K562 (cell line): ENCODE data around the gene ADAMTS14. TPM values are rescaled to one million over a fixed set of nuclear protein-coding genes. Genes with fewer than 3 reads are reported as not detected.

ENCODE experiments used
- ATAC-seq: fragments of 200-7000 bp; cut with Tn5 transposase; 3 replicates; pipeline ENCODE4 v1.9.1; 2020; ENCODE audit warnings: moderate library complexity
- BruUV-seq: library from RNA; stranded (reverse); fragments of 400-500 nt; replicated peaks from 2 replicates; lab custom pipeline; 2021; lab: Mats Ljungman, UMichigan
- CTCF ChIA-PET: fragments of 300-600 bp; formaldehyde crosslinking; extraction: SDS; loops from one replicate; lab custom pipeline; 2021; ENCODE audit warnings: low intra/inter-chr PET ratio; lab: Yijun Ruan, JAX
- POLR2A ChIA-PET: fragments of 300-600, 350-650 bp; sonication (Branson Sonifier 250); formaldehyde crosslinking; extraction: SDS; loops from one replicate; lab custom pipeline; 2021; ENCODE audit warnings: antibody characterized with exemption, inconsistent platforms; lab: Yijun Ruan, JAX
- DNase-seq, 4 experiments: peaks; one replicate each; pipeline versions ENCODE4 v3.0.0 to v3.0.0-alpha.2; 2011 to 2018; ENCODE audit warnings: low spot score in 3 of 4, mixed read lengths in 3 of 4; ENCODE audit errors: extremely low read depth in 1 of 4
- FAIRE-seq: peaks from 2 replicates; lab custom pipeline; 2011; peaks lifted over from hg19 to GRCh38; lab: Jason Lieb, UNC
- H2AFZ ChIP-seq: 2 replicates; pipeline ENCODE4 v1.6.0; 2011; ENCODE audit warnings: low read depth, low read length, control low read depth, inconsistent platforms
- H3K27ac ChIP-seq: fragments of 200-600 bp; 3 replicates; pipeline ENCODE4 v1.8.0; 2011; ENCODE audit warnings: low read depth, mild to moderate bottlenecking, control low read depth, inconsistent platforms, low read length, moderate library complexity, mixed read lengths; ENCODE audit errors: extremely low read depth
- H3K27me3 ChIP-seq, 2 experiments: fragments of 300-600 bp in 1 of 2; 2 replicates in 1 of 2; 3 replicates in 1 of 2; pipeline versions ENCODE4 v1.6.0 to v1.8.0; 2011; ENCODE audit warnings: inconsistent platforms in 2 of 2, low read length in 2 of 2, mild to moderate bottlenecking in 1 of 2, mixed read lengths in 1 of 2, moderate library complexity in 1 of 2; ENCODE audit not compliant: control insufficient read depth in 2 of 2, insufficient read depth in 2 of 2
- H3K36me3 ChIP-seq: fragments of 300-600 bp; 3 replicates; pipeline ENCODE4 v1.8.0; 2011; ENCODE audit warnings: mild to moderate bottlenecking, low read length, inconsistent platforms; ENCODE audit not compliant: control insufficient read depth, insufficient read depth
- H3K4me1 ChIP-seq, 2 experiments: fragments of 200-600 bp in 1 of 2; replicated peaks in 1 of 2; 2 replicates in 1 of 2; 3 replicates in 1 of 2; pipeline versions ENCODE4 v1.5.1 to v1.8.0; 2011; ENCODE audit warnings: inconsistent platforms in 2 of 2, low read length in 2 of 2, mild to moderate bottlenecking in 1 of 2, mixed read lengths in 1 of 2, moderate library complexity in 1 of 2; ENCODE audit not compliant: control insufficient read depth in 2 of 2, insufficient read depth in 2 of 2
- H3K4me2 ChIP-seq: 2 replicates; pipeline ENCODE4 v1.6.1; 2011; ENCODE audit warnings: low read length, control low read depth, inconsistent platforms, mixed read lengths; ENCODE audit not compliant: insufficient read depth
- H3K4me3 ChIP-seq: fragments of 200-600 bp; sonication (generic), shearing (Covaris generic); 2 replicates; pipeline ENCODE4 v1.5.1; 2016; ENCODE audit warnings: control low read depth, inconsistent platforms
- H3K79me2 ChIP-seq: fragments of 200-600 bp; 3 replicates; pipeline ENCODE4 v1.8.0; 2011; ENCODE audit warnings: low read length, inconsistent platforms; ENCODE audit not compliant: control insufficient read depth, insufficient read depth
- H3K9ac ChIP-seq, 2 experiments: 2 replicates each; pipeline versions ENCODE4 v1.6.0 to v1.6.1; 2011; ENCODE audit warnings: low read depth in 2 of 2, low read length in 2 of 2, control low read depth in 1 of 2, inconsistent platforms in 1 of 2, mild to moderate bottlenecking in 1 of 2, mixed read lengths in 1 of 2; ENCODE audit not compliant: insufficient read depth in 1 of 2
- H3K9me1 ChIP-seq: one replicate; pipeline ENCODE4 v1.6.0; 2011; ENCODE audit warnings: inconsistent platforms, mild to moderate bottlenecking, low read length, moderate library complexity; ENCODE audit not compliant: control insufficient read depth, insufficient read depth
- H3K9me3 ChIP-seq: replicated peaks from 2 replicates; pipeline ENCODE4 v1.5.1; 2011; ENCODE audit warnings: low read depth, low read length, inconsistent platforms; ENCODE audit not compliant: control insufficient read depth, insufficient read depth
- H4K20me1 ChIP-seq: replicated peaks from 2 replicates; pipeline ENCODE4 v1.6.1; 2011; ENCODE audit warnings: low read length, inconsistent platforms, mixed read lengths; ENCODE audit not compliant: control insufficient read depth, insufficient read depth
- ARNT ChIP-seq, 2 experiments: fragments of 450-650 bp; IDR thresholded peaks; 2 replicates each; pipeline ENCODE4 v1.6.1; 2016; ENCODE audit warnings: mild to moderate bottlenecking in 1 of 2
- EHMT2 ChIP-seq: fragments of 450-650 bp; IDR thresholded peaks from 2 replicates; pipeline ENCODE4 v1.6.1; 2018; ENCODE audit warnings: antibody characterized with exemption
- ESRRA ChIP-seq: fragments of 450-650 bp; IDR thresholded peaks from 2 replicates; pipeline ENCODE4 v1.6.1; 2014; ENCODE audit warnings: low read depth, mild to moderate bottlenecking, moderate library complexity, borderline replicate concordance
- KLF16 ChIP-seq: IDR thresholded peaks from 2 replicates; pipeline ENCODE4 v1.6.1; 2016; ENCODE audit warnings: antibody characterized with exemption
- MTF1 ChIP-seq: fragments of 250-450 bp; sonication (Bioruptor Pico); IDR thresholded peaks from 2 replicates; pipeline ENCODE4 v1.9.0; 2021; ENCODE audit warnings: moderate library complexity, mild to moderate bottlenecking, inconsistent platforms, borderline replicate concordance
- NFYB ChIP-seq: IDR thresholded peaks from 2 replicates; pipeline ENCODE4 v1.6.1; 2011; ENCODE audit warnings: mild to moderate bottlenecking, moderate library complexity; ENCODE audit not compliant: insufficient read length; ENCODE audit errors: extremely low read depth
- OTX1 ChIP-seq: fragments of 450-650 bp; formaldehyde crosslinking; IDR thresholded peaks from 2 replicates; pipeline ENCODE4 v1.4.0; 2022; ENCODE audit warnings: mild to moderate bottlenecking
- PCBP2 ChIP-seq: fragments of 200-400 bp; formaldehyde crosslinking; IDR thresholded peaks from 2 replicates; pipeline ENCODE4 v1.6.1; 2018; ENCODE audit warnings: low read length, low read depth, mild to moderate bottlenecking, moderate library complexity; ENCODE audit not compliant: poor library complexity, severe bottlenecking
- RBM39 ChIP-seq: fragments of 200-400 bp; formaldehyde crosslinking; optimal IDR thresholded peaks from 2 replicates; pipeline ENCODE3; 2018; ENCODE audit warnings: low read depth, low read length
- STAT5B ChIP-seq: fragments of 250-450 bp; sonication (Bioruptor Pico); IDR thresholded peaks from 2 replicates; pipeline ENCODE4 v1.8.0; 2021; ENCODE audit warnings: mild to moderate bottlenecking, inconsistent platforms
- TRIM24 ChIP-seq, 2 experiments: fragments of 450-650 bp; IDR thresholded peaks; 2 replicates each; pipeline ENCODE4 v1.6.1; 2016
- ZNF699 ChIP-seq: fragments of 250-450 bp; sonication (Bioruptor Pico); IDR thresholded peaks from 2 replicates; pipeline ENCODE4 v1.8.0; 2021; ENCODE audit warnings: mild to moderate bottlenecking, moderate library complexity; ENCODE audit not compliant: insufficient replicate concordance
- WGBS: fragments of 100-300 bp; shearing (Covaris generic); methylation state at CpG from one replicate; pipeline ENCODE4 v1.1.6; 2016; ENCODE audit warnings: low coverage, mixed read lengths; ENCODE audit not compliant: insufficient coverage; ENCODE audit errors: missing lambda C conversion rate; 5-methylcytosine and 5-hydroxymethylcytosine counted together
- in situ Hi-C: fragments of 300-500 bp; cut with MboI; formaldehyde crosslinking; loops from 4 replicates; pipeline ENCODE4 v1.15.0; 2018; ENCODE audit warnings: inconsistent platforms, mixed read lengths
- intact Hi-C: fragments of 100-400 bp; cut with micrococcal nuclease; formaldehyde crosslinking; loops from 2 replicates; pipeline ENCODE4 v1.14.2; 2022
- polyA plus RNA-seq, 8 experiments: library from polyadenylated mRNA; depleted of rRNA in 4 of 8; stranded (reverse) in 5 of 8; unstranded in 3 of 8; fragments of >200 nt; fragmentation: Nextera tagmentation in 2 of 8; fragmentation: Illumina TruSeq in 1 of 8; extraction: Ambion mirVana in 2 of 8; extraction: Trizol in 1 of 8; gene quantifications; 2 replicates each; pipeline versions ENCODE4 v1.2.1 to v1.2.3, GENCODE V29; 2011 to 2014; ENCODE audit warnings: inconsistent platforms in 1 of 8, missing spikeins in 1 of 8
- total RNA-seq, 7 experiments: library from RNA; depleted of rRNA in 6 of 7; stranded (reverse); fragments of >200 nt in 6 of 7; fragmentation: Illumina TruSeq in 2 of 7; extraction: Trizol in 2 of 7; gene quantifications; 2 replicates each; pipeline versions ENCODE4 v1.2.1 to v1.2.3, GENCODE V29; 2011 to 2021; ENCODE audit warnings: low replicate concordance in 1 of 7
- TF ChIP-seq, protein P1 (sequence below): fragments of 200-600 bp; sonication (generic); IDR thresholded peaks from one replicate; pipeline ENCODE4 v1.6.1; 2012; ENCODE audit warnings: mild to moderate bottlenecking, low read depth, low read length, inconsistent platforms

Gene ADAMTS14
- total and polyA plus RNA-seq, 9 of the 15 experiments (the other 6 are each of a cell fraction or from before 2014, with no cell fraction given) = 0.04 to 37.4 (median 15.9) TPM

DNA sequence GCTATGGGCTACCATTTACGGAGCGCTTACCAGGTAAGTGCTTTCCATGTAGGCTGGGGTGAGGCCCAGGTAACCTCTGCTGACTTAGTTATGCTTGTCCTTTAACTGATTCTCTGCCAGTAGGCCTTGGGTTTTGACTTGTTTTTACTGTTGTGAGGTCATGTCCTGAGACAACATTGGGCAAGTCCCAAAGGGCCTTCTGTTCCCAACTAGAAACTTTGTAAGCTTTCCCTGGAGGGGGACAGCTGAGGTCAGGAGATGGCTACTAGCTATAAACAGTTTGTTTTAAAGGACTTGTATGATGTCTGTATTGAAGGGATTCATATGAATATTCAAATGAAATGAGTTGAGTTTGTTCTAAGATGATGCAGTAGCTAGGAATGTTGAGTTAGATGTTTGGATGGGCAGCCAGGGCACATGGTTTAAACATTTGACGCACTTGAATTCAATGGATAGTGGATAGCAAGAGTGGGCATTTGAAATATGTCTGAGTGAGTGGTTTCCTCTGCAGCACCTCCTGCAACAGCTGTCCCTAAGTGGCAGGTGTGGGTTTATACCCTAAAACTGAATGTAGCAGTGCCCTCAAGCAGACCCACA is 133.4 kb downstream of the ADAMTS14 start:
- no peaks in the 10 kb centered on the region for H3K9me3 ChIP-seq
- DNase-seq (no peak), ATAC-seq (no peak), FAIRE-seq (no peak)
- H3K9ac ChIP-seq = no peak overlapping the region
- no peaks in the 10 kb centered on the region for H3K36me3 ChIP-seq
- H2AFZ ChIP-seq = no peak overlapping the region
- no peaks in the 10 kb centered on the region for H3K79me2 ChIP-seq
- peaks cover 0 to 3% of the 10 kb centered on the region in 2 experiments; a peak in 2 of 5 replicates for H3K27me3 ChIP-seq
- ChIA-PET POLR2A (interaction anchor here (0.6 to 0.7 kb wide), 2 partner anchors 49 to 68 kb away, joined by 3 read pairs; no protein-coding TSS in a partner anchor), CTCF (no interaction called here)
- H3K9me1 ChIP-seq = no peaks in the 10 kb centered on the region
- no peaks in the 10 kb centered on the region for H4K20me1 ChIP-seq
- no peak overlapping the region for H3K4me2 ChIP-seq
- no peak overlapping the region for H3K27ac ChIP-seq
- H3K4me1 ChIP-seq = no peaks in the 10 kb centered on the region
- intact Hi-C loops = no loop called here
- WGBS = 12% methylated on average over 3 of the region's 3 CpGs
- no TSS peak for BruUV-seq
- H3K4me3 ChIP-seq = no peak overlapping the region
- in situ Hi-C loops = no loop called here
- TF ChIP-seq OTX1 (CRISPR knock-in tag) = no peak
- no peak for TF ChIP-seq STAT5B (CRISPR knock-in tag)
- no peak for TF ChIP-seq NFYB
- TF ChIP-seq KLF16 = no peak
- TF ChIP-seq PCBP2 = no peak
- no peak for TF ChIP-seq ESRRA
- no peak for TF ChIP-seq TRIM24 (IDR thresholded peaks at IDR 0.05)
- TF ChIP-seq EHMT2 = no peak
- no peak for TF ChIP-seq RBM39
- TF ChIP-seq, protein P1, sequence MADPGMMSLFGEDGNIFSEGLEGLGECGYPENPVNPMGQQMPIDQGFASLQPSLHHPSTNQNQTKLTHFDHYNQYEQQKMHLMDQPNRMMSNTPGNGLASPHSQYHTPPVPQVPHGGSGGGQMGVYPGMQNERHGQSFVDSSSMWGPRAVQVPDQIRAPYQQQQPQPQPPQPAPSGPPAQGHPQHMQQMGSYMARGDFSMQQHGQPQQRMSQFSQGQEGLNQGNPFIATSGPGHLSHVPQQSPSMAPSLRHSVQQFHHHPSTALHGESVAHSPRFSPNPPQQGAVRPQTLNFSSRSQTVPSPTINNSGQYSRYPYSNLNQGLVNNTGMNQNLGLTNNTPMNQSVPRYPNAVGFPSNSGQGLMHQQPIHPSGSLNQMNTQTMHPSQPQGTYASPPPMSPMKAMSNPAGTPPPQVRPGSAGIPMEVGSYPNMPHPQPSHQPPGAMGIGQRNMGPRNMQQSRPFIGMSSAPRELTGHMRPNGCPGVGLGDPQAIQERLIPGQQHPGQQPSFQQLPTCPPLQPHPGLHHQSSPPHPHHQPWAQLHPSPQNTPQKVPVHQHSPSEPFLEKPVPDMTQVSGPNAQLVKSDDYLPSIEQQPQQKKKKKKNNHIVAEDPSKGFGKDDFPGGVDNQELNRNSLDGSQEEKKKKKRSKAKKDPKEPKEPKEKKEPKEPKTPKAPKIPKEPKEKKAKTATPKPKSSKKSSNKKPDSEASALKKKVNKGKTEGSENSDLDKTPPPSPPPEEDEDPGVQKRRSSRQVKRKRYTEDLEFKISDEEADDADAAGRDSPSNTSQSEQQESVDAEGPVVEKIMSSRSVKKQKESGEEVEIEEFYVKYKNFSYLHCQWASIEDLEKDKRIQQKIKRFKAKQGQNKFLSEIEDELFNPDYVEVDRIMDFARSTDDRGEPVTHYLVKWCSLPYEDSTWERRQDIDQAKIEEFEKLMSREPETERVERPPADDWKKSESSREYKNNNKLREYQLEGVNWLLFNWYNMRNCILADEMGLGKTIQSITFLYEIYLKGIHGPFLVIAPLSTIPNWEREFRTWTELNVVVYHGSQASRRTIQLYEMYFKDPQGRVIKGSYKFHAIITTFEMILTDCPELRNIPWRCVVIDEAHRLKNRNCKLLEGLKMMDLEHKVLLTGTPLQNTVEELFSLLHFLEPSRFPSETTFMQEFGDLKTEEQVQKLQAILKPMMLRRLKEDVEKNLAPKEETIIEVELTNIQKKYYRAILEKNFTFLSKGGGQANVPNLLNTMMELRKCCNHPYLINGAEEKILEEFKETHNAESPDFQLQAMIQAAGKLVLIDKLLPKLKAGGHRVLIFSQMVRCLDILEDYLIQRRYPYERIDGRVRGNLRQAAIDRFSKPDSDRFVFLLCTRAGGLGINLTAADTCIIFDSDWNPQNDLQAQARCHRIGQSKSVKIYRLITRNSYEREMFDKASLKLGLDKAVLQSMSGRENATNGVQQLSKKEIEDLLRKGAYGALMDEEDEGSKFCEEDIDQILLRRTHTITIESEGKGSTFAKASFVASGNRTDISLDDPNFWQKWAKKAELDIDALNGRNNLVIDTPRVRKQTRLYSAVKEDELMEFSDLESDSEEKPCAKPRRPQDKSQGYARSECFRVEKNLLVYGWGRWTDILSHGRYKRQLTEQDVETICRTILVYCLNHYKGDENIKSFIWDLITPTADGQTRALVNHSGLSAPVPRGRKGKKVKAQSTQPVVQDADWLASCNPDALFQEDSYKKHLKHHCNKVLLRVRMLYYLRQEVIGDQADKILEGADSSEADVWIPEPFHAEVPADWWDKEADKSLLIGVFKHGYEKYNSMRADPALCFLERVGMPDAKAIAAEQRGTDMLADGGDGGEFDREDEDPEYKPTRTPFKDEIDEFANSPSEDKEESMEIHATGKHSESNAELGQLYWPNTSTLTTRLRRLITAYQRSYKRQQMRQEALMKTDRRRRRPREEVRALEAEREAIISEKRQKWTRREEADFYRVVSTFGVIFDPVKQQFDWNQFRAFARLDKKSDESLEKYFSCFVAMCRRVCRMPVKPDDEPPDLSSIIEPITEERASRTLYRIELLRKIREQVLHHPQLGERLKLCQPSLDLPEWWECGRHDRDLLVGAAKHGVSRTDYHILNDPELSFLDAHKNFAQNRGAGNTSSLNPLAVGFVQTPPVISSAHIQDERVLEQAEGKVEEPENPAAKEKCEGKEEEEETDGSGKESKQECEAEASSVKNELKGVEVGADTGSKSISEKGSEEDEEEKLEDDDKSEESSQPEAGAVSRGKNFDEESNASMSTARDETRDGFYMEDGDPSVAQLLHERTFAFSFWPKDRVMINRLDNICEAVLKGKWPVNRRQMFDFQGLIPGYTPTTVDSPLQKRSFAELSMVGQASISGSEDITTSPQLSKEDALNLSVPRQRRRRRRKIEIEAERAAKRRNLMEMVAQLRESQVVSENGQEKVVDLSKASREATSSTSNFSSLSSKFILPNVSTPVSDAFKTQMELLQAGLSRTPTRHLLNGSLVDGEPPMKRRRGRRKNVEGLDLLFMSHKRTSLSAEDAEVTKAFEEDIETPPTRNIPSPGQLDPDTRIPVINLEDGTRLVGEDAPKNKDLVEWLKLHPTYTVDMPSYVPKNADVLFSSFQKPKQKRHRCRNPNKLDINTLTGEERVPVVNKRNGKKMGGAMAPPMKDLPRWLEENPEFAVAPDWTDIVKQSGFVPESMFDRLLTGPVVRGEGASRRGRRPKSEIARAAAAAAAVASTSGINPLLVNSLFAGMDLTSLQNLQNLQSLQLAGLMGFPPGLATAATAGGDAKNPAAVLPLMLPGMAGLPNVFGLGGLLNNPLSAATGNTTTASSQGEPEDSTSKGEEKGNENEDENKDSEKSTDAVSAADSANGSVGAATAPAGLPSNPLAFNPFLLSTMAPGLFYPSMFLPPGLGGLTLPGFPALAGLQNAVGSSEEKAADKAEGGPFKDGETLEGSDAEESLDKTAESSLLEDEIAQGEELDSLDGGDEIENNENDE = no peak
- no peak for TF ChIP-seq ARNT (IDR thresholded peaks at IDR 0.05)
- TF ChIP-seq ZNF699 = no peak
- no peak for TF ChIP-seq MTF1
